Peyer's patch (tissue), 4 donors: Measurements from ENCODE around the gene HPS1.

Experiments
- POLR2A ChIP-seq, 2 donors: fragments of 450-650 bp; IDR thresholded peaks; one replicate each; pipeline ENCODE4 v1.5.1; 2017; ENCODE audit warnings: antibody characterized with exemption in 2 of 2, mild to moderate bottlenecking in 2 of 2, moderate library complexity in 2 of 2
- TF ChIP-seq, protein P1 (sequence below), 6 experiments: fragments of 450-650 bp in 4 of 6; fragments of 200-600 bp in 2 of 6; sonication (generic) in 1 of 6; IDR thresholded peaks; one replicate each; pipeline ENCODE4 v1.5.1; 2017 to 2019; ENCODE audit warnings: antibody characterized with exemption in 6 of 6, mild to moderate bottlenecking in 3 of 6, moderate library complexity in 1 of 6

DNA sequence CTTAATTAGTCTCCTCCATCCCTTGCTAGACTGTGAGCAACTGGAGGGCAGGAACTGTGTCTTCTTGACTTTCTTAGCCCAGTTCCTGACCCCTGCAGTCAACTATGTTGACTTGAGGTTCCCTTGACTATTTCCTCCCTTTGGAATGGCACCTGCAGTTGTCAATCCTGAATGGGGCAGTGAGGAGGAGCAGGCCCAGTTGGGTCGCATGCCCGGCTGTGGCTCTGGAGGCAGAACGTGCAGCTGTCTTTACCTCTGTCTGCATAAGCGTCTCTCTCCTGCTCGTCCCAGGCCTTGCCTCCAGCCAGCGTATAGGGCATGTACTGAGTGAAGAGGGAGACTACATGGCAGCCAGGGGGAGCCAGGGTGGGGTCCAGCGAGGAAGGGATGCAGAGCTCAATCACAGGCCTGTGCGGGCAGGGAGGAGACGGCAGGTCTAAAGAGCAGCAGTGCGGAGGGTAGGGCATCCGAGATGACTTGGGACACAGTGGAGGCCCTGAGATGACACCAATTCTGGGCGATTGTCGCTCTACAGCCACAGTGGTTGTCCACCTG, 58.6 kb downstream of the HPS1 start:
- TF ChIP-seq POLR2A (IDR thresholded peaks at IDR 0.05): no peak
- TF ChIP-seq, protein P1, sequence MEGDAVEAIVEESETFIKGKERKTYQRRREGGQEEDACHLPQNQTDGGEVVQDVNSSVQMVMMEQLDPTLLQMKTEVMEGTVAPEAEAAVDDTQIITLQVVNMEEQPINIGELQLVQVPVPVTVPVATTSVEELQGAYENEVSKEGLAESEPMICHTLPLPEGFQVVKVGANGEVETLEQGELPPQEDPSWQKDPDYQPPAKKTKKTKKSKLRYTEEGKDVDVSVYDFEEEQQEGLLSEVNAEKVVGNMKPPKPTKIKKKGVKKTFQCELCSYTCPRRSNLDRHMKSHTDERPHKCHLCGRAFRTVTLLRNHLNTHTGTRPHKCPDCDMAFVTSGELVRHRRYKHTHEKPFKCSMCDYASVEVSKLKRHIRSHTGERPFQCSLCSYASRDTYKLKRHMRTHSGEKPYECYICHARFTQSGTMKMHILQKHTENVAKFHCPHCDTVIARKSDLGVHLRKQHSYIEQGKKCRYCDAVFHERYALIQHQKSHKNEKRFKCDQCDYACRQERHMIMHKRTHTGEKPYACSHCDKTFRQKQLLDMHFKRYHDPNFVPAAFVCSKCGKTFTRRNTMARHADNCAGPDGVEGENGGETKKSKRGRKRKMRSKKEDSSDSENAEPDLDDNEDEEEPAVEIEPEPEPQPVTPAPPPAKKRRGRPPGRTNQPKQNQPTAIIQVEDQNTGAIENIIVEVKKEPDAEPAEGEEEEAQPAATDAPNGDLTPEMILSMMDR (IDR thresholded peaks at IDR 0.05): no peak
